NK-92 (cell line): ENCODE results near the gene ADIPOQ.
"Not testable (repeated sequence)": the region's sequence is repeated elsewhere in the genome, so short reads cannot be mapped to it uniquely, and the experiment has no call there.

Source experiments
- DNase-seq: peaks from one replicate; lab custom pipeline; 2025; ENCODE audit not compliant: unreplicated experiment; lab: John Stamatoyannopoulos, UW

Gene ADIPOQ

DNA sequence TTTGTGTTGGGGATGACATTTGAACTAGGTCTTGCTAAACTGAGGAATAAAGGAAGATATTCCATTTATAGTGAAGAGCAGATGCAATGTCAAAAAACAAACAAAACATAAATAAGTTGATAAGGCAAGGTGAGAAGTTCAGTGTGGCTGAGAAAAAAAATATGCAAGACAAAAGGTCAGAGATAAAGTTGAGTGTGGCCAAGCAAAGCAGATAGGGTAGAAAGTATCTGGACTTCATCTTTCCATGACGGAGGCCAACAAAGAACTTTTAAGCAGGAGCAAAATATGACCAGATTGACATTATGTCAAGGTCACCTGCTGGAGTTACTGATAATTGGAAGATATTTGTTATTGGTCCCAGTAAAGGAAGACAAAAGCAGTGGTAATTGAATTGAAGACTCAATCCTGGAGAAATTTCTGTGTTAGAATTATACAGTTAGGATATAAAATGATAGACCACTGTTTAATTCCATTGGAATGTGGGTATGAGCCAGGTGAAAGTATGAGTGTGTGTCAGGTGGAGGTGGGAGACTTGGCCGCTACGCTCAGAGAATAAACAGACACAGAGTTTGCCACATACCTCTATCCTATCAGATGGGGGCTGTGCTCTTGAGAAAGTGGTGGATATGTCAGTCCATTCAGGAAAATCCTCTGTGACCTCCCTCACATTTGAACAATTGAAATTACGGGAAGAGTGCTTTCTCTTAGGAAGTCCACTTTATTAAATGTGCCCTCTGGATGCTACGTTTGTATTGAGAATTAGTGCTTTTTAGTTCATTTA, 28.1 kb downstream of the ADIPOQ start:
- no peak for DNase-seq

DNA sequence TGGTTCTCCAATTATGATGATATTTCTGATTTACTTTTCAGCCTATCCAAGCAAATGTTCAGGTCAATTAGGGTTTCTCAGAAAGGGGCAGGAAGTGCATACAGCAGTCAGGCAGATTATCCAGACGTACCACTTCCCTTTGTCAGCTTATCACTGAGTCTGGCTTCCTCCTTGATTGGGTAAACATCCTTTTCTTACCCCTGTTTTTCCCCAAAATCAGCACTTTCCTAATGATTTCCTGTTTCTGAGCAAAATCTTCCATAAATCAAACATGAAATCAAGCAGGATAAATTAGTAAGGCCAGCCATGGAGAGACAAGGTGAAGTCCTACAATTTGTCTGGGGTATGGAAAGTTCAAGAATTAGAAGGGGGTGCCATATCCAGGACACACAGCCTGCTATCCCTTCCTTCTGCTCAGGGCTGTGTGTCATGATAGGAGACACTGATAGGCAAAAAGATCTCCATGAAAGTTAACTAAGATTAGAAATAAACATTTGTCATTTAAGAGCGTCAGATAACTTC, 29.0 kb downstream of the ADIPOQ start:
- no peak for DNase-seq

DNA sequence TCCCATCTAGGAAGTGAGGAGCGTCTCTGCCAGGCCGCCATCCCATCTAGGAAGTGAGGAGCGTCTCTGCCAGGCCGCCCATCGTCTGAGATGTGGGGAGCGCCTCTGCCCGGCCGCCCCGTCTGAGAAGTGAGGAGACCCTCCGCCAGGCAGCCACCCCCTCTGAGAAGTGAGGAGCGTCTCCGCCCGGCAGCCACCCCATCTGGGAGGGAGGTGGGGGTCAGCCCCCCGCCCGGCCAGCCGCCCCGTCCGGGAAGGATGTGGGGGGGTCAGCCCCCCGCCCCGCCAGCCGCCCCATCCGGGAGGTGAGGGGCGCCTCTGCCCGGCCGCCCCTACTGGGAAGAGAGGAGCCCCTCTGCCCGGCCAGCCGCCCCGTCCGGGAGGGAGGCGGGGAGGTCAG, 31.3 kb downstream of the ADIPOQ start:
- not testable (repeated sequence) for DNase-seq

DNA sequence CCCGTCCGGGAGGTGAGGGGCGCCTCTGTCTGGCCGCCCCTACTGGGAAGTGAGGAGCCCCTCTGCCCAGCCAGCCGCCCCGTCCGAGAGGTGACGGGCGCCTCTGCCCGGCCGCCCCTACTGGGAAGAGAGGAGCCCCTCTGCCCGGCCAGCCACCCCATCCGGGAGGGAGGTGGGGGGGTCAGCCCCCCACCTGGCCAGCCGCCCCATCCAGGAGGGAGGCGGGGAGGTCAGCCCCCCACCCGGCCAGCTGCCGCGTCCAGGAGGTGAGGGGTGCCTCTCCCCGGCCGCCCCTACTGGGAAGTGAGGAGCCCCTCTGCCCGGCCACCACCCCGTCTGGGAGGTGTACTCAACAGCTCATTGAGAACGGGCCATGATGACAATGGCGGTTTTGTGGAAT, 31.7 kb downstream of the ADIPOQ start:
- not testable (repeated sequence) for DNase-seq

DNA sequence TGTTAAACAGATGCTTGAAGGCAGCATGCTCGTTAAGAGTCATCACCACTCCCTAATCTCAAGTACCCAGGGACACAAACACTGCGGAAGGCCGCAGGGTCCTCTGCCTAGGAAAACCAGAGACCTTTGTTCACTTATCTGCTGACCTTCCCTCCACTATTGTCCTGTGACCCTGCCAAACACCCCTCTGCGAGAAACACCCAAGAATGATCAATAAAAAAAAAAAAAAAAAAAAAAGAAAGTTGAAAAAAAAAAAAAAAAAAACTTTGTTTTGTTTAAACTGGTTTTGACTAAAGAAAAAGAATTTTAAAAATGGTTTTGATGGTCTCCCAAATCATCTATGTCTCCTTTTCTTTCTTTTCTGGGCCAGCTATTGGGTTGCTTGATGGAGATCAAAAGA, 32.3 kb downstream of the ADIPOQ start:
- DNase-seq, result not testable (repeated sequence)

DNA sequence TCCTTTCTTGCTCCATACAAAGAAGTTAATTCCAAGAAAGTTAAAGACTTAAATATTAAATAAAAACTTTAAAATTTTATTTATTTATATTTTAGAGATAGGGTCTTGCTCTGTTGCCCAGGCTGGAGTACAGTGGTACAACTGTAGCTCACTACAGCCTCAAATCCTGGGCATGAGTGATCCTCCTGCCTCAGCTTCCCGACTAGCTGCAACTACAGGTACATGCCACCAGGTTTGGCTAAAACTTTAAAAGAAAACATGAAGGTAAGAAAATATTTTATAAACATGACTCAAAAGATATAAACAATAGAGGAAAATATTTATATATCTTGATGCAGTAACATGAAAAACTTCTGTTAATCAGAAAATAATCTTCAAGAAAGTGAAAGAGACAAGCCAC, 33.2 kb downstream of the ADIPOQ start:
- no peak for DNase-seq

DNA sequence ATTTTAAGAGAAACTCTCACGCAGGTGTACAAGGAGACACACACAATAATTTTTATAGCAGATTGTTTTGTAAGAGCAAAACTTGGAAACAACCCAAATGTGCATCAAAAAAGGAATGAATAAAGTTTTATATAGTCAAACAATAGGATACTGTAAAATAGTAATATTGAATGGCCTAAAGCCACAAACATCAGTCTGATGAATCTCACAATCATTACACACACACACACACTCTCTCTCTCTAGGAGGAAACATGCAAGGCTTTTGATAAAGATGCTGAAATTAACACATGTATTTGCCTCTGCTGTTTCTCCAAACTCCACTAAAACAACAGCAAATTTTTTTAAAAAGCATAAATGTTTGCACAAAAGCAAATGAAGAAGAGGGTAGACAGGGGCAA, 37.3 kb downstream of the ADIPOQ start:
- no peak for DNase-seq

DNA sequence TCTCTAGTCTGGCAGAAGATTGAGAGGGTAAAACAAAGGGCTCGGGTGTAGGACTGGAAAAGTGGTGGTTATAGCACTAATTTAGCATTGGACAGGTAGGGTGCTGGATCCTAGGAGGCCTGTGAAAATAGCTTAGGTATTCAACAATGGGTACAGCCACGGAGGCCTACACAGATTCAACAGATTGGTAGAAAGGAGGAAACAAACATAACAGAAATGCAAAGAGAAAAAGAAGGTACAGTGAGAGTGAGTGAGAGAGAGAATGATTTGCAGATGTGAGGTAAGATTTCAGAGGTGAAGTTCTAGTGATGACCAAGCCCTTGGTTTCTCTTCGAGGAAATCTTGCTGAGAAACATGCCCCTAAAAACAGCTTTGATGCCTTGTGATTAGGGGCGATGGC, 37.9 kb downstream of the ADIPOQ start:
- no peak for DNase-seq

DNA sequence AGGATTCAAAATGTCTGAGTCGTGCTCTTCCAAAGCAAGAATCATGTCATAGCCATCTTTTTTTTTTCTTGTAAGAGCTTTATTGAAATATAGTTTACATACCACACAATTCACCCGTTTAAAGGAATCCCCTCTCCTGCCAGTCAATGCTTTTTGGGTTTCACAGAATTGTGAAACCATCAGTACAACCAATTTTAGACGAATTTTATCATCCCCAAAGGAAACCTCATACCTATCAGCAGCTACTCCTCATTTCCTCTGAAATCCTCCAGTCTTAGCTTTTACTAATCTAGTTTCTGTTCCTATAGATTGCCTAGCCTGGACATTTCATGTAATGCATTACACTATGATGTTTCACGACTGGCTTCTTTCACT, 39.6 kb downstream of the ADIPOQ start:
- no peak for DNase-seq

DNA sequence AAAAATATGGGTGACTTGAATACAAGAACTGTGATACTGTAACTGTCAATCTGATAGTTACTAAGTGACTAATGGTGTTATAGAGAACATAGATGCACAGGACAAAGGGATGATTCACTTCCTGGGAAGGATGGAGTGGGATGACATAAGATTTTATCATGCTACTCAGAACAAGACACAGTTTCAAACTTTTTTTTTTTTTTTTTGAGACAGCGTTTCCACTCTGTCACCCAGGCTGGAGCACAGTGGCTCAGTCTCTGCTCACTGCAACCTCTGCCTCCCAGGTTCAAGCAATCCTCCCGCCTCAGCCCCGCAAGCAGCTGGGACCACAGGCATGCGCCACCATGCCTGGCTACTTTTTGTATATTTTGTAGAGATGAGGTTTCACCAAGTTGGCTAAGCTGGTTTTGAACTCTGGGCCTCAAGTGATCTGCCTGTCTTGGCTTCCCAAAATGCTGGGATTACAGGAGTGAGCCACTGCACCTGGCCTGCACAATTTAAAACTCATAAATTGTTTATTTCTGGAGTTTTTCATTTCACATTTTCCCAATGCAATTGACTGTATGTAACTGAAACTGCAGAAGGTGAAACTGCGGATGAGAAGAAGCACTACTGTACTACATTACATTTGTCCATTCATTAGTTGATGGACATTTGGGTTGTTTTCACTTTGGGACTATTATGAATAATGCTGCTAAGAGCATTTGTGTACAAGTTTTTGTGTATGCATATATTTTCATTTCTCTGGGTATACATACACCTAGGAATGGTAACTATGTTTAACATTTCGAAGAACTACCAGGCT, 40.6 kb downstream of the ADIPOQ start:
- no peak for DNase-seq

DNA sequence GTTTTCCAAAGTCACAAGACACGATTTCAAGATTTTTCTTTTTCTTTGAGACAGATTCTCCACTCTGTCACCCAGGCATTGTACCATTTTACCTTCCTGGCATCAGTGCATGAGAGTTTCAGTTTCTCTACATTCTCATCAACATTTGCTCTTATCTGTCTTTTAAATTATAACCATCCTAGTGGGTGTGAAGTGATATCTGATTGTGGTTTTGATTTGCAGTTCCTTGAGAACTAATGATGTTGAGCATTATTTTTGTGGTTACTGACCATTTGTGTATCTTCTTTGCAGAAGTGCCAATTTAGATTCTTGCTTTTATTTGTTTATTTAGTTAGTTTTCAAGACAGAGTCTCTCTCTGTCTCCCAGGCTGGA, 41.2 kb downstream of the ADIPOQ start:
- DNase-seq, result no peak

DNA sequence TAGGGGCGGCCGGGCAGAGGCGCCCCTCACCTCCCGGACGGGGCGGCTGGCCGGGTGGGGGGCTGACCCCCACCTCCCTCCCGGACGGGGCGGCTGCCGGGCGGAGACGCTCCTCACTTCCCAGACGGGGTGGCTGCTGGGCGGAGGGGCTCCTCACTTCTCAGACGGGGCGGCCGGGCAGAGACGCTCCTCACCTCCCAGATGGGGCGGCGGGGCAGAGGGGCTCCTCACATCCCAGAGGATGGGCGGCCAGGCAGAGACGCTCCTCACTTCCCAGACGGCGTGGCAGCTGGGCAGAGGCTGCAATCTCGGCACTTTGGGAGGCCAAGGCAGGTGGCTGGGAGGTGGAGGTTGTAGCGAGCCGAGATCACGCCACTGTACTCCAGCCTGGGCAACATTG, 42.4 kb downstream of the ADIPOQ start:
- DNase-seq, result not testable (repeated sequence)

DNA sequence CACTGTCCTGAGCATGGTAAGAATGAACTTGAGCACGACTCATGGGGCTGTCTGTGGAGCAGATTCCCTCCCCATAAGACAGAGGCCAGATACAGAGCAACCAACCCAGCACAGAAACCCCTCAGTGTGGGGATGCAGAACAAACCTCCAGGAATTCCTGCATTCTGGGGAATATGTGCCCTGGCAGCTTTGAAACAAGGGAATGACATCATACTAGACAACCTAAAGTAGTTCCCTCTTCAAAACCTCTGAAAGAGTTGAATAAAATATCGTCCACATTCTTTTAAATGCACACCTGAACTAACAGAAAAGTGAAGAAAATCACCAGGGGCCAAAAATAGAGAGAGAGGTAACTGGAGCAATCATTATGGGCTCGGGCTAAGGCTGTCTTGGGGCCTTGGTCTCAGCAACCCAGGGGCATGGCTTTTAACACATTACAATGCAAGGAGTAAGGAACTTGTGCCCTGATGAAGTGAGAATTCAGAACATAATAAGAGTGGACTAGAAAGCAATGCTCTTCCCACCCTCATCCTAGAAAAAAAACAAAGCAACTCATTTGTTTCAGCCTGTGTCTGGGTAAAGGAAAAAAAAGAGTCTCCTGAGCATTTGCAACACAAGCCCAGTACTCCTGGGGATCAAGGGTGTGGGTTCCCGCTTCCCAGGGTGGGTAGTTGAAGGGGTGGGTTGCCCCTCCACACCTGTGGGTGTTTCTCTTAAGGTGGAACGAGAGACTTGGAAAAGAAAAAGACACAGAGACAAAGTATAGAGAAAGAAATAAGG, 43.9 kb downstream of the ADIPOQ start:
- no peak for DNase-seq

DNA sequence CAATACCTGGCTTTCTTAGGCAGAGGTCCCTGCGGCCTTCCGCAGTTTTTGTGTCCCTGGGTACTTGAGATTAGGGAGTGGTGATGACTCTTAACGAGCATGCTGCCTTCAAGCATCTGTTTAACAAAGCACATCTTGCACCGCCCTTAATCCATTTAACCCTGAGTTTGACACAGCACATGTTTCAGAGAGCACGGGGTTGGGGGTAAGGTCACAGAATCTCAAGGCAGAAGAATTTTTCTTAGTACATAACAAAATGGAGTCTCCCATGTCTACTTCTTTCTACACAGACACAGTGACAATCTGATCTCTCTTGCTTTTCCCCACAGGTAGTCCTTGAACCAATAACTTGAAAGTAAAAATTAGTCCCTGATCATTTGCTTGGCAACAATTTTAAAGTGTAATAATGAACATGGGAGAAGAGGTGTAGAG, 45.0 kb downstream of the ADIPOQ start:
- DNase-seq, result not testable (repeated sequence)

DNA sequence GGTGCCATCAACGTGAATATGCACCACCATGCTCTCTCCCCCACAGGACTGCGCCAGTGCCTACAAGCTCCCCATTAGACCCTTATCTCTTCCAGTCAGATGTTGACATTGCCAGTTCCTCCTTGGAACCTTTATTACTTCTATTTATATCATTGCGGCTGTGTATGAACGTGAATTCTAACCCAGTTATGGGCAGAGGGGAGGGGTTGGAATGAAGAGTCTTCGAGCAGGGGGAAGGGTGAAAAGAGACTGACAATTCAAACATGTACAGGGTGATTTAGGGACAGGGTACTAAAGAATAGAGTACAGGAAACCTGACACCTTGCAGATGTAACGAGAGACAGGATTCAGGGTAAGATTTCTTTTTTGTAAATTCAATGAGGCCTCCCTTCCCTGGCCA, 46.1 kb downstream of the ADIPOQ start:
- DNase-seq, result no peak

DNA sequence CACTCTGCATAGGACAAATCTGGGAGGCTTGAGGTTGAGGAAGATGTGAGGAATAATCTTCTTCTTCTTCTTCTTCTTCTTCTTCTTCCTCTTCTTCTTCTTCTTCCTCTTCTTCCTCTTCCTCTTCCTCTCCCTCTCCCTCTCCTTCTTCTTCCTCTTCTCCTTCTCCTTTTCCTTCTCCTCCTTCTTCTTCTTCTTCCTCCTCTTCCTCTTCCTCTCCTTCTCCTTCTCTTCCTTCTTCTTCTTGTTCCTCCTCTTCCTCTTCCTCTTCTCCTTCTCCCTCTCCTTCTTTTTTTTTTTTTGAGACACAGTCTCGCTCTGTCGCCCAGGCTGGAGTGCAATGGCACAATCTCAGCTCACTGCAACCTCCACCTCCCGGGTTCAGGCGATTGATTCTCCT, 47.2 kb downstream of the ADIPOQ start:
- DNase-seq, result not testable (repeated sequence)

DNA sequence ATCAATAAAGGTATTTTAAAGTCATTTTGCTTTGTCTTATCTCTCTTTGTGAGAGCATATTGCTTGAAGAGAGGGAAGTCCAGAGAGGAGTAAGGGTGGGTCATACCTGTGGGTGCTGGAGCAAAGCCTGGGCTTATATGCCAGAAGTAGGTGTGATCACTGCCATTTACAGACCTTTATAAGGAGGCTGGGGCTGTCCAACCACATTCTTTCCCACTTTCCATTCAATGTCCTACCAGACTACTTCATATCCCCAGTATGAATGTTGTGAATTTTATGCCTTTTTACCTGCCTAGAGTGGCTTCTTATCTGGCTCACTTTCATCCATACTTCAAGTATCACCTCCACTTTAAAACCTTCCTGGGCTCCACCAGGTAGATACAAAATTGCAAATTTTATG, 48.4 kb downstream of the ADIPOQ start:
- no peak for DNase-seq

DNA sequence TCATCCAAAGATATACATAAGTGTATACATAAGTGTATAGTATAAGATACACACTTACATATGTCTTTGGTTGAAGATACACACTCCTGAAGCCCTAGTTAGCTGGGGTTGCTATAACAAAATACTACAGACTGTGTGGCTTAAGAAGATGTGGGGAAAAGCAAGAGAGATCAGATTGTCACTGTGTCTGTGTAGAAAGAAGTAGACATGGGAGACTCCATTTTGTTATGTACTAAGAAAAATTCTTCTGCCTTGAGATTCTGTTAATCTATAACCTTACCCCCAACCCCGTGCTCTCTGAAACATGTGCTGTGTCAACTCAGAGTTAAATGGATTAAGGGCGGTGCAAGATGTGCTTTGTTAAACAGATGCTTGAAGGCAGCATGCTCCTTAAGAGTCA, 50.6 kb downstream of the ADIPOQ start:
- not testable (repeated sequence) for DNase-seq

DNA sequence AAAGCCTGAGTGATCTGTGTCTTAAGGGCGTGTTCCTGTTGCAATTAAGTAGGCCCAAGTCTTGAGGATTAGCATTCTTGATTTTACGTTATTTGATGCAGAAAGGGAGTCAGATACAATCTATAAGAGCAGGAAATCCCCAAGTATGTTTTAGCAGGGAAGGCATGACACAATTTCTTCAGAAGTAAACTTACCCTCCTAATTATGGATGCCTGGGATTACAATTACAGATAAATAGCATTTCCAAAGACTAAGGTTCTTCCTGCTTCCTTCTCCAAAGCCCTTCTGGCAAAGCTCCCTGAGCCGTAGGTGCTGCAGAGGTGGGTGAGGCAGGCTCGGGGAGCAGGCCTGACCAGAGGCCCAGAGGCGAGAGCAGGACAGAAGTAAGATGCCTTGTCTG, 52.9 kb downstream of the ADIPOQ start:
- no peak for DNase-seq

DNA sequence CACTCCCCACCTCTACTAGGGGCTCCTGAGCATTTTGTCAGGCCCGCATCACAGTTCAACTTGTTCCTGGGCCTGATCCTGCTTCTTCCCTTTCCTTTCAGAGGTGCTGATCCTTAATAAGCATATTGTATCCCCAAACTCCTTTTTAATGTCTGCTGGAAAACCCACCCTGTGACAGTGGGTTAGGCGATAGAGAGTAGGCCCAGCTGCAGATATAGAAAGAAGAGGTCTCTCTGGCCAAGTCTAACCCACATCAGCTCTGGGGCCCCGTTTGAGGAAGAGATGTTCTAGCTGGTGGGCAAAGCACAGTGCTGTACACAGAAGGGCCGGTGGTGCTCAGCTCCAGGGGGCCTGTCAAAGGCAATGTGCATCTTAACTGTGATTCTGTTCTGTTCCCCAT, 53.5 kb downstream of the ADIPOQ start:
- no peak for DNase-seq

DNA sequence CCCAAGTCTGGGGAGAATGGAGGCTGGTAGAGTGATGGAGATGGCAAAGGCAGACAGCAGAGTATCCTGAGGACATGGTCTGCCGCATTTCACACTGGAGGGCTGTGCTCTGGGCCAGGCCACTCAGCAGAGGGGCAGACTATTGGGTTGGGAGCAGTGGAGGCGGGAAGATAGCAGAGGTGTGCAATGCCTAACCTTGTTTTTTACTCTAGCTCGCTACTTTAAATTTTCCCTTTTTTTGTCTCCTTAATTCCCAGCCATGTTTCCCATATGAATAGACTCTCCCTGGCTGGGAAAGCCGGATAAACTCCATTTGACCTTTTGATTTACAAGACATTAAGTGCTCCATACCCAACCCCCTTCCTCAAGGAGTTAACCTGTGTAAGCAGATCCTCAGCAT, 54.4 kb downstream of the ADIPOQ start:
- no peak for DNase-seq
